HAP-1 (cell line): Measurements from ENCODE around the gene SLC45A3.

ENCODE experiments used
- DNase-seq, 2 experiments: peaks; one replicate each; pipeline ENCODE4 v3.0.0-alpha.2; 2016 to 2020; ENCODE audit warnings: low spot score in 2 of 2
- H3K27me3 ChIP-seq: fragments of 250-450 bp; sonication (Bioruptor Pico); 2 replicates; pipeline ENCODE4 v1.5.1; 2020; ENCODE audit warnings: low read depth, mild to moderate bottlenecking, moderate library complexity
- H3K36me3 ChIP-seq: fragments of 250-450 bp; sonication (Bioruptor Pico); replicated peaks from 2 replicates; pipeline ENCODE4 v1.5.1; 2020; ENCODE audit warnings: mild to moderate bottlenecking
- H3K4me1 ChIP-seq: fragments of 250-450 bp; sonication (Bioruptor Pico); 2 replicates; pipeline ENCODE4 v1.5.1; 2020; ENCODE audit warnings: mild to moderate bottlenecking
- H3K4me3 ChIP-seq: fragments of 250-450 bp; sonication (Bioruptor Pico); 2 replicates; pipeline ENCODE4 v1.5.1; 2020; ENCODE audit warnings: mild to moderate bottlenecking, moderate library complexity
- H3K9me3 ChIP-seq: fragments of 250-450 bp; sonication (Bioruptor Pico); 2 replicates; pipeline ENCODE4 v1.5.1; 2020; ENCODE audit warnings: mild to moderate bottlenecking, moderate library complexity
- in situ Hi-C: fragments of 300-500 bp; cut with MboI; formaldehyde crosslinking; loops from 3 replicates; pipeline ENCODE4 v1.14.3; 2020; ENCODE audit warnings: low sequenced_read_pairs, inconsistent platforms, mixed read lengths

Gene SLC45A3

DNA sequence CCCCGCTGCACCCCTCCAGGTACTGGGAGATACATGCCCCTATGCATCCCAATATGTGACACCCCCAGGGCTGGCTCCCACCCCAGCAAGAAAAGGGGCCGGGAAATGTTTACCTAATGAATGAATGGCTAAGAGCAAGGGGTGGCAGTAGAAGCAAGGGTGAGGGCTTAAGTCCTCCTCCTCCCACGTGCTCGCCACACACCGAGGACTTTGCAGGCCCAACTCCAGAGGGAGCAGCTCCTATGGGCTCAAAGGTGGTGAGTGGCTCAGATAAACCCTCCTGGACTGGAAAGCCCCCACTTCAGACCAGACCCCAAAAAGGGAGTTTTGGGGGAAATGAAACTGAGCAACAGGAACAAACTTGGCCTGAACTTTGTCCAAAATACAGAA lies 11.4 kb downstream of the SLC45A3 start:
- no peak overlapping the region for H3K4me3 ChIP-seq

GRCh38 chr1:205667909-205668643 lies 12.2 kb downstream of the SLC45A3 start:
- Histone ChIP-seq H3K4me3 (no peak overlapping the region), H3K36me3 (no peaks in the 10 kb centered on the region), H3K4me1 (peaks cover 6% of the 10 kb centered on the region), H3K27me3 (no peaks in the 10 kb centered on the region), H3K9me3 (no peaks in the 10 kb centered on the region)
- in situ Hi-C loops: no loop called here
- DNase-seq: no peak

More for the DNA sequence above, 11.4 kb downstream of the SLC45A3 start:
- in situ Hi-C loops: no loop called here
- no peaks in the 10 kb centered on the region for H3K9me3 ChIP-seq
- no peak for DNase-seq
- H3K4me1 ChIP-seq: peaks cover 6% of the 10 kb centered on the region
- no peaks in the 10 kb centered on the region for H3K36me3 ChIP-seq
- no peaks in the 10 kb centered on the region for H3K27me3 ChIP-seq

DNA sequence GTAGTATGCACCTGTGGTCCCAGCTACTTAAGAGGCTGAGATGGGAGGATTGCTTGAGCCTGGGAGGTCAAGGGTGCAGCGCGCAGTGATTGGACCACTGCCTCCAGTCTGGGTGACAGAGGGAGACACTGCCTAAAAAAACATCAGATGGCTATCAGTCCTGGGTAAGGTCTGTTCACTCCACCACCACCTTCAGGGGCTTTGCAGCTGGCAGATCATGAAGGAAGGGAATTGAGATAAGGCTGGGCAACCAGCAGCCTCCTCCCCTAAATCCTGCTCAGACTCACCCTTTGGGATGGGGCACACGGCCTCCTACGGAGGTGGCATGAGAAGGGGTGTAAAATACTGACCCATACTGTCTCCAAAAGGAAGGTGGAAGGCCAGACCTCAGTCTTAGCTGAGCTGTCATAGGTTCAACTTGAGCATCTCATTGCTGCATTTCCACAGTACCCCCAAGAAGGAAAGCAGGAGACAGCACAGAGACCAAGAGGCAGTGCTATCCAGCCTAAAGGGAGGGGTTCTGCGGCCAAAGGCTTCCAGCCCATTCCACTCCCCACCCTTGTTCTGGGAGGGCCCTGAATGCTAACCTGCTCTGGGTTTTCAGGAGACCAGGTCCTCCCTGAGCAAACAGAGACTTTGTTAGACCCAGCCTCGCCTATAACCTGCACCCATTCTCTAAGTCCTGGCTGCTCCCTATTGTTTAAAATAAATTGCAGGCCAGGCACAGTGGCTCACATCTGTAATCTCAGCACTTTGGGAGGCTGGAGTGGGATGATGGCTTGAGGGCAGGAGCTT lies 13.7 kb downstream of the SLC45A3 start:
- no peaks in the 10 kb centered on the region for H3K9me3 ChIP-seq
- H3K36me3 ChIP-seq: no peaks in the 10 kb centered on the region
- no peaks in the 10 kb centered on the region for H3K4me1 ChIP-seq
- in situ Hi-C loops: no loop called here
- DNase-seq: no peak
- no peaks in the 10 kb centered on the region for H3K27me3 ChIP-seq
- H3K4me3 ChIP-seq: no peak overlapping the region

DNA sequence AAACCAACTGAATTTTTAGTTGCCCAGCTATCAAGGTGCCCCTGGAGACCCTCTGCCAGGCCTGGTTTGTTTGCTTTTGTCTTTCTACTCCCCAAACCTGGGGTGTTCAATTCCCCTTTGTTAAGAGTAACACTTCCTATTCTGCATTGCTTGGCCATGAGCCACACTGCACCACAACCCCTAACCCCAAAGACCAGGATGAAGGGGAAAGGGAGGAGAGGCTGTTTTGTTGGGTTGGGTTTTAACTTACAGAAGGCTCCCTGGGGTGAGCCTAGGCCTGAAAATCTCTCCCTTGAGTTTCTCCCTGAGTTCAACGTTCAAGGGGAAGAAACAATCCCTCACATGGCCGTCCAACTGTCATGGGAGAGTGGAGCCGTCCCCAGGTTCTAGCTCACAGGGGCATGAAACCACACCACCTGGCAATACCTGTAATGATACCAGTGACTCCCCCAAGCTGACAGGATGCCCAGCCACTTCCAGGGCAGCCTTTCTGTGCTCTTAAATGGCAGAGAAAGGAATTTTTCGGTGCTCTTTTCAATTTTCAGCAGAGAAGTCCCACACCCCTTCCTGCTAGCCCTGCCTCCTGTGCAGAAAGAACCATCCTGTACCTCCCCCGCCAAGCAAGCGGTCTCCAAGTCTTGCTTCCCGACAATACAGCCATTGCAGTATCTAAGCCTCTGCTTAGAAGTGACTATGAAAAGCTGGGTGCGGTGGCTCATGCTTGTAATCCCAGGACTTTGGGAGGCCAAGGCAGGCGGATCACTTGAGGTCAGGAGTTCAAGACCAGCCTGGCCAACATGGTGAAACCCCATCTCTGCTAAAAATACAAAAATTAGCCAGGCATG lies 14.9 kb downstream of the SLC45A3 start:
- Histone ChIP-seq H3K27me3 (no peaks in the 10 kb centered on the region), H3K9me3 (no peaks in the 10 kb centered on the region), H3K4me1 (no peaks in the 10 kb centered on the region), H3K36me3 (no peaks in the 10 kb centered on the region), H3K4me3 (no peak overlapping the region)
- in situ Hi-C loops: no loop called here
- DNase-seq: peak in 1 of 2 experiments; percentile 28

GRCh38 chr1:205664399-205665017 lies 15.8 kb downstream of the SLC45A3 start:
- Histone ChIP-seq H3K27me3 (no peaks in the 10 kb centered on the region), H3K4me1 (no peaks in the 10 kb centered on the region), H3K36me3 (no peaks in the 10 kb centered on the region), H3K4me3 (no peak overlapping the region), H3K9me3 (no peaks in the 10 kb centered on the region)
- in situ Hi-C loops: no loop called here
- no peak for DNase-seq

GRCh38 chr1:205663286-205663936 lies 16.9 kb downstream of the SLC45A3 start:
- Histone ChIP-seq H3K9me3 (no peaks in the 10 kb centered on the region), H3K4me1 (no peaks in the 10 kb centered on the region), H3K27me3 (no peaks in the 10 kb centered on the region), H3K36me3 (no peaks in the 10 kb centered on the region), H3K4me3 (no peak overlapping the region)
- in situ Hi-C loops: no loop called here
- DNase-seq: no peak

DNA sequence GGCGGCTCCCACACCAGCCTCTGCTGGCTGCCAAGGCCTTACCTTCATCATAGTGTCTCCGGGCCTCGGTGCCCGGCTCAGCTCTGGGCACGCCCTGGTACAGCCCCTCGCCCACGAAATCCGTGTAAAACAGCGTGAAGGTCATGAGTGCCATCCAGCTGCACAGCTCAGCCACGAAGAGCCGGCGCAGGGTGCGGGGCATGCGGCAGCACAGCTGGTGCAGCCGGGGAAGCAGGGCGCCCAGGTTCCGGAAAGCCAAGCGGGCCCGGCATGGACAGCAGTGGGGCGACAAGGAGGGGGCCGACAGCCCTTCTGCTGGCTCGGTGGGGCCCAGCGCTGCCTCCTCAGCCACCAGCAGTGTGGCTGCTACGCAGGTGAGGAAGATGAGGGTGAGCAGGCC lies 17.5 kb downstream of the SLC45A3 start:
- in situ Hi-C loops: no loop called here
- Histone ChIP-seq H3K27me3 (no peaks in the 10 kb centered on the region), H3K36me3 (no peaks in the 10 kb centered on the region)

GRCh38 chr1:205662135-205662738 lies 18.1 kb downstream of the SLC45A3 start:
- no peak for DNase-seq
- in situ Hi-C loops: no loop called here
- H3K36me3 ChIP-seq: no peaks in the 10 kb centered on the region
- no peak overlapping the region for H3K4me3 ChIP-seq
- no peaks in the 10 kb centered on the region for H3K9me3 ChIP-seq
- no peaks in the 10 kb centered on the region for H3K4me1 ChIP-seq
- no peaks in the 10 kb centered on the region for H3K27me3 ChIP-seq

More for the DNA sequence above, 17.5 kb downstream of the SLC45A3 start:
- no peaks in the 10 kb centered on the region for H3K4me1 ChIP-seq
- no peak for DNase-seq
- H3K4me3 ChIP-seq: no peak overlapping the region
- no peaks in the 10 kb centered on the region for H3K9me3 ChIP-seq

DNA sequence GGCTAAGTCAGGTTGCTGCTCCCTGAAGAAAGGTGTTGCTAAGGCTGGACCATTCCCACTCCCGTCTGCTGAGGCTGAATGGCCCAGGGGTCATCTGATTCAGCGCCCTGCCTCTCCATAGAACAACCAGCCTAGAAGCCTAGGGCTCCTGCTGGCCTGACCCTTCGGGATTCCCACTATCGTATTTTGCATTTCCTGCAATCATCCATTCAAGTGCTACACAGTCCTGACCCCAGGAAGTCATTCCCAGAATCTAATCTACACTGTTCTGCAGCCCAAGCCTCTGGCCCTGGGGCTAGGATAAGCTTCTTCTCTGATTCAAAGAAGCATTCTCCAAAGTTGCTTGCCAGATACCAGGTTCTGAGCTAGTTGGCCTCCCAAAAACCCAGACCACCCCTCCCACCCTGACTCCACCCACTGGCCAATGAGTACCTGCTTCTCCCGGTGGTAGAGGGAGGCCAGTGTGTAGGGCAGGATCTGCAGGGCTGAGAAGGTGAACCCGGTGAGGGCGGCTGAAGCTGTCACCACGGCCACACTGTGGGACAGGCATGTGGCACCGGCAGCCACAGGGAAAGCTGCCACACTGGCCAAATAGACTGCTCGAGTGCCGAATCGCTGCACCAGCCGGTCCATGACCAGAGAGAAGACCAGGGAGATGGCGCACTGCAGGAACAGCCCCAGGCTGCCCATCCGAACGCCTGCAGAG lies 18.7 kb downstream of the SLC45A3 start:
- Histone ChIP-seq H3K27me3 (no peaks in the 10 kb centered on the region), H3K4me1 (no peaks in the 10 kb centered on the region), H3K9me3 (no peaks in the 10 kb centered on the region), H3K4me3 (no peak overlapping the region), H3K36me3 (no peaks in the 10 kb centered on the region)
- in situ Hi-C loops: no loop called here
- DNase-seq: no peak

DNA sequence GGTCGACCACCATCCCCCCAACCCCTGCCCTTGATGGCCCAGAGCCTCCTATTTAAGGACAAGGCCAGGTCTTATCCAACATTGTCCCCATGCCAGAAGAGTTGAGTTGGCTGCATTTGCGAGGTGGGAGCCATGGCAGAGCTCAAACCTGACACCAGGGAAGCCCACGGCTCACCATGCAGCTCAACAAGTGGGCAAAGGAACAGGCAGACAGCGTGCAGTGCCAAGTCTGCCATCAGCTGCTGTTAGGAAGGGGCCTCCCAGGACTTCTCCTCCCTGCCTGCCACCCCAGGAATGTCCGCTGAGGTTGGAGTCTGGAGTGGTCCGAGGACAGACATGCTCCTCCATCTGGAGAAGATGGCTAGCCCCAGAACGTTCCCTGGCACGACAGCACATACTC lies 19.9 kb downstream of the SLC45A3 start:
- Histone ChIP-seq H3K36me3 (no peaks in the 10 kb centered on the region), H3K4me3 (no peak overlapping the region), H3K4me1 (no peaks in the 10 kb centered on the region), H3K27me3 (no peaks in the 10 kb centered on the region), H3K9me3 (no peaks in the 10 kb centered on the region)
- no peak for DNase-seq
- in situ Hi-C loops: no loop called here

DNA sequence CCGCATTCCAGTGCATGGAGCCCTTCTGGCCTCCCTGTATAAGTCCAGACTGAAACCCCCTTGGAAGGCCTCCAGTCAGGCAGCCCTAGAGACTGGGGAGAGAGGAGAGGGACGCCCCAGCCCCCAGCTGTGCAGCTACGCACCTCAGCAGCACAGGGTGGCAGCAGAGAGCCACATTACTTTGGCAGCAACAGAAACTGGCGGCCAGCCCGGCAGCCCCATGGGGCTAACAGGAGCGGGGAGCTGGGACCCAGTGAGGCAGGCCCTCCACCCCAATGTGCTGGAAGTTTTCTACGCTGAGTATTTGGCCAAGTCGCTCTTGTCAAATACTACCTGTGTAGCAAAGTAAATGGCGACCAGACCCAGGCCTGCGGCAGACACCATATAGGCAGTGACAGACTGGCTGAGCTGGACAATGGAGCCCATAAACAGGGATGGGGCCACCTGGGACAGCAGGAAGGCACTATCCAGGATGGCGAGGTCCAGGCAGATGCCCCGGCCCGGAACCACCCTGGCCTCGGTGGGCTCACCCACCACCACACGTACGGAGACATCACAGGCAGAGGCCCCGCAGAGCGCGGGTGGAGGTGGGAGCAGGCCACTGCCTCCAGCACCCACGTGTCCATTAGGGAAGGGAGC lies 21.2 kb downstream of the SLC45A3 start:
- H3K9me3 ChIP-seq: no peaks in the 10 kb centered on the region
- peaks cover under 1% of the 10 kb centered on the region for H3K4me1 ChIP-seq
- in situ Hi-C loops: loop anchor here (5.0 kb wide), 1 partner anchor 67 kb away; no protein-coding TSS in a partner anchor
- H3K27me3 ChIP-seq: no peaks in the 10 kb centered on the region
- H3K4me3 ChIP-seq: no peak overlapping the region
- H3K36me3 ChIP-seq: no peaks in the 10 kb centered on the region
- DNase-seq: peak; percentile 48 to 85

- H3K4me3 ChIP-seq: no peak overlapping the region
- H3K36me3 ChIP-seq: no peaks in the 10 kb centered on the region
- H3K9me3 ChIP-seq: no peaks in the 10 kb centered on the region
- in situ Hi-C loops: loop anchor here (5.0 kb wide), 1 partner anchor 64 kb away; no protein-coding TSS in a partner anchor
- H3K27me3 ChIP-seq: no peaks in the 10 kb centered on the region
- DNase-seq: no peak
- peaks cover 3% of the 10 kb centered on the region for H3K4me1 ChIP-seq
These were observed 24.1 kb downstream of the SLC45A3 start for GRCh38 chr1:205656236-205656635.
